ENCODE measurements around the gene VPS45.

- TF ChIP-seq CTCF (conservative IDR thresholded peaks at IDR 0.05) (no peak), EZH2 (IDR thresholded peaks at IDR 0.05; ENCODE audit: low read depth) (no peak)
Measured at GRCh38 chr1:150179867-150180266, 112.3 kb downstream of the VPS45 start.

All from PC-9 (cell line).